Purkinje cell (primary cell): ENCODE measurements around the gene DDX27. TPM values are rescaled to one million over a fixed set of nuclear protein-coding genes. Genes with fewer than 3 reads are reported as not detected.

Experiments used
- polyA plus RNA-seq: library from polyadenylated mRNA; unstranded; fragments of >200 nt; fragmentation: Nextera tagmentation; gene quantifications from 2 replicates; pipeline ENCODE4 v1.2.1, GENCODE V29; 2014

The DDX27 gene
- polyA plus RNA-seq, result 21.4 and 34.2 TPM in 2 replicates

DNA sequence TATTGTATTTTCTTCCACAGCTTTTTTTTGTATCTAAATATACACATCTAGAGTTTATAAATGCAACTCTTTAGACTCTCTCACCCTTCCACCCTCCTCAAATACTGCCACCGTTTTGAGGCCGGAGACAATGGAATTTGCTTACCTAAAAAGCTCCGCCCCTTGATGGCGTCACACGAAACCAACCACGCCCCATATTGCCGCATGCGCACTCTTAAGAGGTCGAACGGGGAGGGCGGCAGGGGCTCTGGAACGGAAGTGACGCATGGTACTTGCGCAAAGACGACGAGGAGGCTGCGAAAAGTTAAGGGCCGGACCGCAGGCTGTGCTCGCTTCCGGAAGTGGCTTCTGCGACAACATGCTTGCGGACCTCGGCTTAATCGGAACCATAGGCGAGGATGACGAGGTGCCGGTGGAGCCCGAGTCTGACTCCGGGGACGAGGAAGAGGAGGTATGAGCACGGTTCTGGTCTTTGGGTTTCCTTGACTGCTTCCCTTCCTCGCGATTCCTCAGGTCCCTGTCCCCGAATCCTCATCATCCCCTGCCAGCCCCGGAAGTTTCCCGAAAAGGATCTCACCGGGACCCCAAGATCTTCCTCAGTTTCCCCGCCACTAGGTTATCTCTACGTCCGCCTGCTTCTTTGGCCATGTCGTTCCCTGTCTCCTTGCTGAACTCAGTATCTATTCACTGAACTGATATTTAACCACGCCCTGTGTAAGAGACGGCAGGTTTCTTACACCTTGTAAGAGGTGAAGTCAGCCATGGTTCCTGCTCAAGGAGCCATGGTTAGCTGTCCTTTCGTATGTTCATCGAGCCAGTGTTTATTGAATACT is at the start of gene DDX27:
Gene DDX27 (plus strand): TSS at position 326 of the 833 bp plus-strand sequence. CDS start 33 bp downstream, at position 359.

GRCh38 chr20:49187851-49188641 is 31.2 kb upstream of the DDX27 start, which contains the start of gene STAU1:
STAU1 (minus strand) TSS chr20:49188334; CDS start chr20:49166201, 22,133 bp downstream.

DNA sequence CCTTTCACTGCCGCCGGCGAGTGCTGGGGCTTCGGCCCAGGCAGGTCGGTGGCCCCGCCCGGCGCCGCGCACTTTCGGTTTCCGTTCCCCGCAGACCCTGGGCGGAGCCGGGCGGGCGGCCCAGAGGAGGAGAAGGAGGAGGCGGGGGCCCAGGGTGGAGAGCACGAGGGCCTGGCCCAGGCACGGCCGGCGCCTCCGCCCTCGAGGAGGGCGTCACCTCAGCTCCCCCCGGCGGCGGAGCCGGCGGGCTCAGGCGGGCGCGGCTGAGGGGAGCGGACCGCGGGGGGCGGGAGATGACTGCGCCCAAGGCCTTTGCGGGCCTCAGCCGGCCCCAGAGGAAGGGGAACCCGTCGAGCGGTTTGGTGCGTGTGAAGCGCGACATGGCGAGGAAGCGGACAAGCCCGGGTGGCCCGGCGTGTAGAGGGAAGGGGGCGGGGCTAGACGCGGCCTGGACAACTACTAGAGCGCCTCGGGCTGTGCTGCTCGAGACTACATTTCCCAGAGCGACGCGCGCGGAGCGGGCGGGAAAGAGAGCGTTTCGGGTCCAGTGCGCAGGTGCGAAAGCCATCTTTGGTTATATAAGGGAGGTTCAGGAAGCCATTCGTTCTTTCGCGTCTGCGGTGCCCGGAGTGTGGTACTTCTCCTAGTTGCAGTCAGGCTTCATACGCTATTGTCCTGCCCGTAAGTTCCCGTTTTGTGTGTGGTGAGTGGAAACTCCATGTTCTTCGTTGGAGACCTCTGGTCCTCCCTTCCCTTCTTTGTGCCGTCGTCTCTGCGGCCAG is 59.0 kb downstream of the DDX27 start, which contains the start of gene ZNFX1:
Gene ZNFX1 (minus strand): TSS at position 22 of the 782 bp plus-strand sequence. CDS start 2,218 bp downstream, outside the sequence.

Other genes with a start within 250 kb of the DDX27 start
- 144 and 158 TPM in 2 replicates for gene CSE1L, start 173.1 kb upstream of the DDX27 start, polyA plus RNA-seq
- gene STAU1, start 31.1 kb upstream of the DDX27 start, polyA plus RNA-seq, result 61.0 and 67.9 TPM in 2 replicates
- 1.1 and 1.4 TPM in 2 replicates for gene ZNFX1, start 58.6 kb downstream of the DDX27 start, polyA plus RNA-seq